Upper lobe of left lung (tissue), 4 donors: ENCODE data around the gene TSHZ2.

Experiments used
- POLR2A ChIP-seq, 4 donors: fragments of 450-650 bp; IDR thresholded peaks; one replicate each; pipeline ENCODE4 v1.5.1; 2016 to 2017; ENCODE audit warnings: antibody characterized with exemption in 4 of 4, mild to moderate bottlenecking in 2 of 4
- TF ChIP-seq, protein P1 (sequence below), 6 experiments: fragments of 450-650 bp in 4 of 6; fragments of 200-600 bp in 2 of 6; sonication (generic) in 2 of 6; IDR thresholded peaks; one replicate each; pipeline ENCODE4 v1.5.1; 2016 to 2019; ENCODE audit warnings: antibody characterized with exemption in 6 of 6

DNA sequence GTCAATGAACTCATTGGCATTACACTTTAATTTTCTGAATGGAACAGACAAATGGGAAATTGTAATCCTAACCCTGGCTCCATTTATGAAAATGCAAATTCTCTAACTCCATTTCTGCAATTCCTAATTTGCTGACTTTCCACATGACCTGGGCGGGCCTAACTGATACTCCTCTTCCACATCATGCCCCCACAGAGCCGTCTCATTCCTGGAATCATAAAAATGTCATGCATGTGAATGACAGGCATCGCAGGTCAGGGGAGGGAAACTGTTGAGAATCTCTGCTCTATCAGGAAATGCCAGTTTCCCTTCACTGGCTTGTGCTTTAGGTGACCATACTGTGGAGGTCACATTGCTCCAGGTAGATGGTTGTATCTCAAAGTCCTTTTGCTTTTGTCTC lies 456.4 kb downstream of the TSHZ2 start:
- TF ChIP-seq POLR2A (IDR thresholded peaks at IDR 0.05), result no peak
- TF ChIP-seq, protein P1, sequence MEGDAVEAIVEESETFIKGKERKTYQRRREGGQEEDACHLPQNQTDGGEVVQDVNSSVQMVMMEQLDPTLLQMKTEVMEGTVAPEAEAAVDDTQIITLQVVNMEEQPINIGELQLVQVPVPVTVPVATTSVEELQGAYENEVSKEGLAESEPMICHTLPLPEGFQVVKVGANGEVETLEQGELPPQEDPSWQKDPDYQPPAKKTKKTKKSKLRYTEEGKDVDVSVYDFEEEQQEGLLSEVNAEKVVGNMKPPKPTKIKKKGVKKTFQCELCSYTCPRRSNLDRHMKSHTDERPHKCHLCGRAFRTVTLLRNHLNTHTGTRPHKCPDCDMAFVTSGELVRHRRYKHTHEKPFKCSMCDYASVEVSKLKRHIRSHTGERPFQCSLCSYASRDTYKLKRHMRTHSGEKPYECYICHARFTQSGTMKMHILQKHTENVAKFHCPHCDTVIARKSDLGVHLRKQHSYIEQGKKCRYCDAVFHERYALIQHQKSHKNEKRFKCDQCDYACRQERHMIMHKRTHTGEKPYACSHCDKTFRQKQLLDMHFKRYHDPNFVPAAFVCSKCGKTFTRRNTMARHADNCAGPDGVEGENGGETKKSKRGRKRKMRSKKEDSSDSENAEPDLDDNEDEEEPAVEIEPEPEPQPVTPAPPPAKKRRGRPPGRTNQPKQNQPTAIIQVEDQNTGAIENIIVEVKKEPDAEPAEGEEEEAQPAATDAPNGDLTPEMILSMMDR (IDR thresholded peaks at IDR 0.05), result no peak
